B cell (primary cell): Measurements from ENCODE around the gene SWSAP1. TPM values are rescaled to one million over a fixed set of nuclear protein-coding genes. Genes with fewer than 3 reads are reported as not detected.

Experiments
- ATAC-seq: fragments of 200-7000 bp; cut with Tn5 transposase; one replicate; pipeline ENCODE4 v1.10.0; 2021; ENCODE audit warnings: low read depth, mild to moderate bottlenecking, moderate number of reproducible peaks, moderate library complexity
- CTCF ChIA-PET: fragments of 350-600 bp; sonication (Branson Sonifier 250); formaldehyde crosslinking; loops from one replicate; lab custom pipeline; 2021; ENCODE audit warnings: antibody characterized with exemption, inconsistent platforms; lab: Charles Lee
- POLR2A ChIA-PET: fragments of 350-600 bp; sonication (Branson Sonifier 250); formaldehyde crosslinking; loops from one replicate; lab custom pipeline; 2021; ENCODE audit warnings: antibody characterized with exemption; lab: Charles Lee
- DNase-seq: peaks from one replicate; pipeline ENCODE4 v3.0.0; 2013
- H2AFZ ChIP-seq: 2 replicates; pipeline ENCODE4 v1.6.1; 2012; ENCODE audit warnings: mild to moderate bottlenecking, low read depth, low read length; ENCODE audit not compliant: insufficient read depth, poor library complexity, severe bottlenecking
- H3K27ac ChIP-seq, 2 donors: 1 replicate in 1 of 2; 2 replicates in 1 of 2; pipeline ENCODE4 v1.5.1; 2012 to 2013; ENCODE audit warnings: low read length in 2 of 2, mild to moderate bottlenecking in 2 of 2, moderate library complexity in 1 of 2
- H3K27me3 ChIP-seq, 4 experiments: fragments of 200-600 bp in 1 of 4; sonication (generic) in 1 of 4; replicated peaks in 1 of 4; 1 replicate in 2 of 4; 2 replicates in 2 of 4; pipeline versions ENCODE4 v1.6.1 to v1.7.0; 2013 to 2016; ENCODE audit warnings: low read length in 3 of 4, mild to moderate bottlenecking in 2 of 4, mixed read lengths in 1 of 4, moderate library complexity in 1 of 4; ENCODE audit not compliant: insufficient read depth in 4 of 4, control insufficient read depth in 3 of 4; ENCODE audit errors: control extremely low read depth in 1 of 4
- H3K36me3 ChIP-seq, 2 experiments: replicated peaks in 1 of 2; 1 replicate in 1 of 2; 2 replicates in 1 of 2; pipeline versions ENCODE4 v1.6.1 to v1.7.1; 2013; ENCODE audit warnings: low read length in 1 of 2; ENCODE audit not compliant: insufficient read depth in 2 of 2, control insufficient read depth in 1 of 2; ENCODE audit errors: control extremely low read depth in 1 of 2, extremely low read depth in 1 of 2
- H3K4me1 ChIP-seq, 2 donors: fragments of 200-600 bp in 1 of 2; sonication (generic) in 1 of 2; 1 replicate in 1 of 2; 2 replicates in 1 of 2; pipeline versions ENCODE4 v1.5.1 to v1.6.1; 2013 to 2017; ENCODE audit warnings: low read length in 2 of 2; ENCODE audit not compliant: control insufficient read depth in 2 of 2, insufficient read depth in 2 of 2
- H3K4me2 ChIP-seq: replicated peaks from 2 replicates; pipeline ENCODE3; 2012; ENCODE audit warnings: mild to moderate bottlenecking, low read depth, low read length; ENCODE audit not compliant: poor library complexity, severe bottlenecking
- H3K4me3 ChIP-seq, 5 experiments: fragments of 200-600 bp in 1 of 5; sonication (generic) in 1 of 5; 1 replicate in 3 of 5; 2 replicates in 2 of 5; pipeline versions ENCODE4 v1.5.1 to v1.7.0; 2011 to 2016; ENCODE audit warnings: low read length in 4 of 5, mild to moderate bottlenecking in 4 of 5, low read depth in 2 of 5, control low read depth in 1 of 5, moderate library complexity in 1 of 5; ENCODE audit not compliant: insufficient read depth in 1 of 5; ENCODE audit errors: control extremely low read depth in 1 of 5, extremely low read depth in 1 of 5
- H3K79me2 ChIP-seq: fragments of 200-600 bp; sonication (generic); one replicate; pipeline ENCODE4 v1.6.0; 2016; ENCODE audit warnings: low read length; ENCODE audit not compliant: control insufficient read depth, insufficient read depth
- H3K9ac ChIP-seq: fragments of 200-600 bp; sonication (generic); 2 replicates; pipeline ENCODE4 v1.6.1; 2017; ENCODE audit warnings: mild to moderate bottlenecking, low read length, moderate library complexity
- H3K9me3 ChIP-seq, 3 donors: one replicate each; pipeline versions ENCODE4 v1.6.1 to v1.7.1; 2013; ENCODE audit warnings: low read length in 2 of 3; ENCODE audit not compliant: control insufficient read depth in 2 of 3, insufficient read depth in 1 of 3; ENCODE audit errors: control extremely low read depth in 1 of 3
- H4K20me1 ChIP-seq: 2 replicates; pipeline ENCODE4 v1.6.0; 2012; ENCODE audit warnings: mild to moderate bottlenecking, low read length; ENCODE audit not compliant: insufficient read depth, control insufficient read depth, poor library complexity, severe bottlenecking
- H3K27ac Mint-ChIP-seq: one replicate; pipeline ENCODE4 v1.8.0; 2021; ENCODE audit warnings: mixed read lengths
- H3K27me3 Mint-ChIP-seq: one replicate; pipeline ENCODE4 v1.8.0; 2021; ENCODE audit warnings: mixed read lengths
- H3K4me1 Mint-ChIP-seq: one replicate; pipeline ENCODE4 v1.8.0; 2021; ENCODE audit warnings: mixed read lengths
- H3K4me3 Mint-ChIP-seq: one replicate; pipeline ENCODE4 v1.8.0; 2021; ENCODE audit warnings: mixed read lengths
- H3K9me3 Mint-ChIP-seq: one replicate; pipeline ENCODE4 v1.8.0; 2022; ENCODE audit warnings: mixed read lengths; ENCODE audit not compliant: insufficient read depth
- EZH2 ChIP-seq: IDR thresholded peaks from 2 replicates; pipeline ENCODE4 v1.6.1; 2012; ENCODE audit warnings: borderline replicate concordance, low read depth, mild to moderate bottlenecking, moderate library complexity, low read length; ENCODE audit not compliant: insufficient read depth, poor library complexity, severe bottlenecking
- WGBS: methylation state at CpG from one replicate; pipeline ENCODE4 v1.1.5; 2013; ENCODE audit warnings: missing lambda C conversion rate; ENCODE audit not compliant: insufficient coverage; 5-methylcytosine and 5-hydroxymethylcytosine counted together
- intact Hi-C: fragments of 100-400 bp; cut with micrococcal nuclease; formaldehyde crosslinking; loops from one replicate; pipeline ENCODE4 v1.10.0; 2022
- polyA plus RNA-seq: library from polyadenylated mRNA; depleted of rRNA; stranded (reverse); fragments of >200 nt; gene quantifications from 2 replicates; pipeline ENCODE4 v1.2.3, GENCODE V29; 2012
- total RNA-seq, 2 donors: library from RNA; stranded (reverse); fragments of 120-200 nt in 1 of 2; gene quantifications; 1 replicate in 1 of 2; 2 replicates in 1 of 2; pipeline versions ENCODE4 v1.2.3 to v1.2.4, GENCODE V29; 2013 to 2022
- TF ChIP-seq, protein P1 (sequence below): fragments of 200-600 bp; IDR thresholded peaks from one replicate; pipeline ENCODE4 v1.8.0; 2022; ENCODE audit warnings: antibody characterized with exemption, mild to moderate bottlenecking

Gene SWSAP1
- total and polyA plus RNA-seq, 2 donors (not counting 1 experiment from before 2014, with no cell fraction given), result 5.0 to 7.6 TPM

DNA sequence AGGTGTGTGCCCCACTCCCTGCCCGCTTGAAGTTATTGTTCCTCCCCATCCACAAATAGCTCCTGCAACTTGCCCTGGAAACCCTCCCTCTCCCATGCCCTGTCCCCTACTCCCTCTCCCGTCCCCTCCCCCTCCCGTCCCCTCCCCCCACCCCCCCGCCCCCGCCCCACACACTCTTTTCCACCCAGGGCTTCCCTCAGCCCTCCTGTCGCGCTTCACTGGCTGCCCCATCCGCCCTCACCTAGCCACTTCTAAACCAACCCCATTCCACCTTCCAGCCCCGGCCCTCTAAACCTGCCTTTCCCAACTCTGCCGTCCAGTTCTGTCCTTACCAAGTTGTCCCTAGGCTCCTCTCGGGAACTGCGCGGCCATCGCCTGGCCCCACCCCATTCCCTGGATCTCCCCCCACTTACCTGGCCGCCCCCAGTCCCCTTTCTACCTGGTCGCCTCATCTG is 43.7 kb downstream of the SWSAP1 start:
- H3K27ac ChIP-seq, result no peak overlapping the region
- ChIA-PET CTCF (interaction anchor here (0.6 to 1.7 kb wide), 3 partner anchors 12 to 35 kb away, joined by 3 to 5 read pairs (median 5); partner anchors contain the start of gene EPOR), POLR2A (interaction anchor here (0.7 to 1.0 kb wide), 2 partner anchors 36 to 49 kb away, joined by 3 read pairs; no protein-coding TSS in a partner anchor)
- no peaks in the 10 kb centered on the region for H3K36me3 ChIP-seq
- ATAC-seq, result no peak
- H3K27me3 ChIP-seq, result peaks cover 0 to 48% (median 22%) of the 10 kb centered on the region in 4 experiments
- H3K9ac ChIP-seq, result peak overlapping the region; percentile 65
- H3K4me1 ChIP-seq, result peaks cover 46 to 50% of the 10 kb centered on the region in 2 donors
- no peak for DNase-seq
- Mint-ChIP-seq H3K27ac (no peak overlapping the region), H3K4me3 (peak overlapping the region; percentile 81), H3K4me1 (peaks cover 43% of the 10 kb centered on the region), H3K27me3 (peaks cover 18% of the 10 kb centered on the region), H3K9me3 (no peaks in the 10 kb centered on the region)
- peak overlapping the region; percentile 68 for H2AFZ ChIP-seq
- 2% methylated on average over 11 of the region's 16 CpGs for WGBS
- TF ChIP-seq EZH2, result no peak
- TF ChIP-seq, protein P1, sequence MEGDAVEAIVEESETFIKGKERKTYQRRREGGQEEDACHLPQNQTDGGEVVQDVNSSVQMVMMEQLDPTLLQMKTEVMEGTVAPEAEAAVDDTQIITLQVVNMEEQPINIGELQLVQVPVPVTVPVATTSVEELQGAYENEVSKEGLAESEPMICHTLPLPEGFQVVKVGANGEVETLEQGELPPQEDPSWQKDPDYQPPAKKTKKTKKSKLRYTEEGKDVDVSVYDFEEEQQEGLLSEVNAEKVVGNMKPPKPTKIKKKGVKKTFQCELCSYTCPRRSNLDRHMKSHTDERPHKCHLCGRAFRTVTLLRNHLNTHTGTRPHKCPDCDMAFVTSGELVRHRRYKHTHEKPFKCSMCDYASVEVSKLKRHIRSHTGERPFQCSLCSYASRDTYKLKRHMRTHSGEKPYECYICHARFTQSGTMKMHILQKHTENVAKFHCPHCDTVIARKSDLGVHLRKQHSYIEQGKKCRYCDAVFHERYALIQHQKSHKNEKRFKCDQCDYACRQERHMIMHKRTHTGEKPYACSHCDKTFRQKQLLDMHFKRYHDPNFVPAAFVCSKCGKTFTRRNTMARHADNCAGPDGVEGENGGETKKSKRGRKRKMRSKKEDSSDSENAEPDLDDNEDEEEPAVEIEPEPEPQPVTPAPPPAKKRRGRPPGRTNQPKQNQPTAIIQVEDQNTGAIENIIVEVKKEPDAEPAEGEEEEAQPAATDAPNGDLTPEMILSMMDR, result no peak
- no peaks in the 10 kb centered on the region for H3K79me2 ChIP-seq
- H3K4me2 ChIP-seq, result peak overlapping the region; percentile 95
- peak overlapping the region in 4 of 5 experiments; percentile 41 to 49 (median 44) for H3K4me3 ChIP-seq
- peaks cover 0 to 35% (median 0%) of the 10 kb centered on the region in 3 donors for H3K9me3 ChIP-seq
- intact Hi-C loops, result no loop called here
- H4K20me1 ChIP-seq, result no peaks in the 10 kb centered on the region
